Measurements from ENCODE around the gene CUX1.

Gene CUX1

GRCh38 chr7:101933688-101934121, 116.3 kb downstream of the CUX1 start:
- DNase-seq (ENCODE audit: low read depth in 1 of 2, low spot score in 1 of 2), result no peak

GRCh38 chr7:101934618-101935017, 117.2 kb downstream of the CUX1 start:
- DNase-seq (ENCODE audit: low read depth in 1 of 2, low spot score in 1 of 2), result no peak

GRCh38 chr7:101935521-101936141, 118.2 kb downstream of the CUX1 start:
- DNase-seq (ENCODE audit: low read depth in 1 of 2, low spot score in 1 of 2), result no peak

- DNase-seq (ENCODE audit: low read depth in 1 of 2, low spot score in 1 of 2), result no peak
Observed at GRCh38 chr7:101936223-101936610, 118.8 kb downstream of the CUX1 start.

GRCh38 chr7:101936611-101937231, 119.3 kb downstream of the CUX1 start:
- no peak for DNase-seq (ENCODE audit: low read depth in 1 of 2, low spot score in 1 of 2)

GRCh38 chr7:101937717-101938514, 120.5 kb downstream of the CUX1 start:
- no peak for DNase-seq (ENCODE audit: low read depth in 1 of 2, low spot score in 1 of 2)

- no peak for DNase-seq (ENCODE audit: low read depth in 1 of 2, low spot score in 1 of 2)
Observed at GRCh38 chr7:101939136-101939695, 121.8 kb downstream of the CUX1 start.

GRCh38 chr7:101940151-101940550, 122.7 kb downstream of the CUX1 start:
- DNase-seq (ENCODE audit: low read depth in 1 of 2, low spot score in 1 of 2), result no peak

- DNase-seq (ENCODE audit: low read depth in 1 of 2, low spot score in 1 of 2), result no peak
Observed at GRCh38 chr7:101940830-101941229, 123.4 kb downstream of the CUX1 start.

GRCh38 chr7:101941481-101942383, 124.3 kb downstream of the CUX1 start:
- DNase-seq (ENCODE audit: low read depth in 1 of 2, low spot score in 1 of 2), result no peak

GRCh38 chr7:101942603-101943210, 125.3 kb downstream of the CUX1 start:
- no peak for DNase-seq (ENCODE audit: low read depth in 1 of 2, low spot score in 1 of 2)

GRCh38 chr7:101943306-101943705, 125.9 kb downstream of the CUX1 start:
- no peak for DNase-seq (ENCODE audit: low read depth in 1 of 2, low spot score in 1 of 2)

GRCh38 chr7:101943889-101944600, 126.6 kb downstream of the CUX1 start:
- DNase-seq (ENCODE audit: low read depth in 1 of 2, low spot score in 1 of 2), result no peak

GRCh38 chr7:101944611-101945010, 127.2 kb downstream of the CUX1 start:
- no peak for DNase-seq (ENCODE audit: low read depth in 1 of 2, low spot score in 1 of 2)

- DNase-seq (ENCODE audit: low read depth in 1 of 2, low spot score in 1 of 2), result no peak
Observed at GRCh38 chr7:101945034-101945758, 127.8 kb downstream of the CUX1 start.

GRCh38 chr7:101947899-101948298, 130.5 kb downstream of the CUX1 start:
- no peak for DNase-seq (ENCODE audit: low read depth in 1 of 2, low spot score in 1 of 2)

- no peak for DNase-seq (ENCODE audit: low read depth in 1 of 2, low spot score in 1 of 2)
Observed at GRCh38 chr7:101948650-101949049, 131.2 kb downstream of the CUX1 start.

- DNase-seq (ENCODE audit: low read depth in 1 of 2, low spot score in 1 of 2), result no peak
Observed at GRCh38 chr7:101950450-101951119, 133.2 kb downstream of the CUX1 start.

GRCh38 chr7:101951757-101952156, 134.3 kb downstream of the CUX1 start:
- no peak for DNase-seq (ENCODE audit: low read depth in 1 of 2, low spot score in 1 of 2)

All from stimulated activated CD4-positive, alpha-beta T cell treated with anti-CD3 and anti-CD28 coated beads, Interleukin-15, amount 100 ng/mL, for 1 hour (primary cell).